ENCODE data around the gene KCNIP4. TPM values are rescaled to one million over a fixed set of nuclear protein-coding genes. Genes with fewer than 3 reads are reported as not detected.

KCNIP4 gene
- total and polyA plus RNA-seq, 2 experiments from 2014 or later: 0.69 to 1.00 TPM

DNA sequence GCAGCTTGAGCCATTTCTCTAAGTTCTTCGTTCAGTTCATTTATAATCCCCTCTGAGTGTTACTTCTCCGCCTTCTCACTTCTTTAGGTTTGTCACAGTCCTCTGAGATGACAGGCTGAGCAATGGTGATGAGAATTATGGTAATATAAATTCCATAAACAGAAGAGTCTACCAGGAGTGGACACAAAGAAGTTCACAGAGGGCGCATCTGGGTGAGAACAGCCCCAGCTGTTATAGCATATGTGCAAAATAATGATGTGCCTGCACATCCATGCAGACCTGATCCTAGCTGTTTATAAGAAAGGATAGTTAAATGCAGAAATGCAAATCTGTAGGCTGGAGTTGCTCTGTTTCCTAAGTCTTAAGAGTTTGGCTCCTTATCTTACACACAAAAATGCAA is 377.5 kb downstream of the KCNIP4 start:
- Histone ChIP-seq H3K4me1 (ENCODE audit: insufficient read depth) (no peaks in the 10 kb centered on the region), H3K36me3 (replicated peaks; ENCODE audit: insufficient read depth, low read depth) (no peaks in the 10 kb centered on the region), H3K4me2 (no peak overlapping the region), H3K9me2 (replicated peaks; ENCODE audit: insufficient read depth) (no peaks in the 10 kb centered on the region), H3K9me3 (ENCODE audit: low read depth) (no peaks in the 10 kb centered on the region), H3K4me3 (no peak overlapping the region), H2AFZ (no peak overlapping the region), H3K79me2 (no peaks in the 10 kb centered on the region), H3K27ac (no peak overlapping the region), H4K20me1 (ENCODE audit: insufficient read depth, poor library complexity, severe bottlenecking) (no peaks in the 10 kb centered on the region), H3K27me3 (no peaks in the 10 kb centered on the region)
- WGBS (ENCODE audit: low lambda C conversion rate, missing lambda C conversion rate): 97% methylated on average over 3 of the region's 3 CpGs
- no peak for DNase-seq (ENCODE audit: low spot score)
- TF ChIP-seq, protein P1, sequence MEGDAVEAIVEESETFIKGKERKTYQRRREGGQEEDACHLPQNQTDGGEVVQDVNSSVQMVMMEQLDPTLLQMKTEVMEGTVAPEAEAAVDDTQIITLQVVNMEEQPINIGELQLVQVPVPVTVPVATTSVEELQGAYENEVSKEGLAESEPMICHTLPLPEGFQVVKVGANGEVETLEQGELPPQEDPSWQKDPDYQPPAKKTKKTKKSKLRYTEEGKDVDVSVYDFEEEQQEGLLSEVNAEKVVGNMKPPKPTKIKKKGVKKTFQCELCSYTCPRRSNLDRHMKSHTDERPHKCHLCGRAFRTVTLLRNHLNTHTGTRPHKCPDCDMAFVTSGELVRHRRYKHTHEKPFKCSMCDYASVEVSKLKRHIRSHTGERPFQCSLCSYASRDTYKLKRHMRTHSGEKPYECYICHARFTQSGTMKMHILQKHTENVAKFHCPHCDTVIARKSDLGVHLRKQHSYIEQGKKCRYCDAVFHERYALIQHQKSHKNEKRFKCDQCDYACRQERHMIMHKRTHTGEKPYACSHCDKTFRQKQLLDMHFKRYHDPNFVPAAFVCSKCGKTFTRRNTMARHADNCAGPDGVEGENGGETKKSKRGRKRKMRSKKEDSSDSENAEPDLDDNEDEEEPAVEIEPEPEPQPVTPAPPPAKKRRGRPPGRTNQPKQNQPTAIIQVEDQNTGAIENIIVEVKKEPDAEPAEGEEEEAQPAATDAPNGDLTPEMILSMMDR (IDR thresholded peaks at IDR 0.05; ENCODE audit: poor library complexity): no peak
- TF ChIP-seq EZH2phosphoT487 (IDR thresholded peaks at IDR 0.05; ENCODE audit: low read depth, severe bottlenecking, unreplicated experiment) (no peak), EZH2 (IDR thresholded peaks at IDR 0.05; ENCODE audit: borderline replicate concordance) (no peak)

DNA sequence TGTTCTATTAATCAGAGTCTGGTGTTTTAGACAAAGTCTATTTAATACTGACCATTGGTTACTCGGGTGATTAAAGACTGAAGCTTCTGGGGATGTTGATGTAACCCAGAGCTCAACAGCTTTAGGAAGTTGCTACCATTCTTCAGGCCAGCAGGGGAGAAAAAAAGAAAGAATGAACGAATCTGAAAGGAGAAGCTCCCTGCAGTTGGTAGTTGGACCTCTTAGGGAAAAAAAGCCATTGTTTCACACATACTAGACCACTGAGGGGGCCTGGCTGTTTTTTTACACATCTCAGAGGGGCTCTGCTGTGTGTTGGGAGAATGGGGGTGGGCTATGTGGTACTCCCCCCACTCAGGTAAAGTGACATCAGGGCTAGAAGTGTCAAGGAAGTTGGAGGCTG is 378.9 kb downstream of the KCNIP4 start:
- Histone ChIP-seq H3K4me1 (ENCODE audit: insufficient read depth) (no peaks in the 10 kb centered on the region), H3K4me2 (no peak overlapping the region), H4K20me1 (ENCODE audit: insufficient read depth, poor library complexity, severe bottlenecking) (no peaks in the 10 kb centered on the region), H3K27me3 (no peaks in the 10 kb centered on the region), H3K36me3 (replicated peaks; ENCODE audit: insufficient read depth, low read depth) (no peaks in the 10 kb centered on the region), H3K4me3 (no peak overlapping the region), H3K9me3 (ENCODE audit: low read depth) (no peaks in the 10 kb centered on the region), H3K27ac (no peak overlapping the region), H3K79me2 (no peaks in the 10 kb centered on the region), H2AFZ (no peak overlapping the region), H3K9me2 (replicated peaks; ENCODE audit: insufficient read depth) (no peaks in the 10 kb centered on the region)
- DNase-seq (ENCODE audit: low spot score): no peak
- TF ChIP-seq EZH2phosphoT487 (IDR thresholded peaks at IDR 0.05; ENCODE audit: low read depth, severe bottlenecking, unreplicated experiment) (no peak), EZH2 (IDR thresholded peaks at IDR 0.05; ENCODE audit: borderline replicate concordance) (no peak)
- TF ChIP-seq, protein P1 (IDR thresholded peaks at IDR 0.05; ENCODE audit: poor library complexity): no peak
- WGBS (ENCODE audit: low lambda C conversion rate, missing lambda C conversion rate): 46% methylated on average over 2 of the region's 2 CpGs

DNA sequence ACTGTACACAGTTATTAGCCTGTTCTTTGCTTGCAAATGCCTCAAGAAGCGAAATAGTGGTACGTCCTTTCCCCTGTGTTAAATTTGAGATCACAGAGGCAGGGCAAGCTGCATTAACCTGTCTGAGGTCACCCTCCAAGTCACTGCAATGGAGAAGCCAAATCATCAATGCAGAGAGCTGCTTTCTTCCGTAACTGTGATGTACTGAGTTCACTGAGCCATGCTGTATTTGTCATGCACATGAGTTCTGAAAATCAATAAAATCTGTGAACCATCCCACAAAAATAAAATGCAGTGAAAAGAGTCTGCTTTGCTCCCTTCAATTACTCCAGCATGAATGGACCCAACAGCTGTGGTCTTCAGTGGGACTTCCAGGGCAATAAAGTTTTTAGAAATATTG is 393.5 kb downstream of the KCNIP4 start:
- H3K4me1 ChIP-seq (ENCODE audit: insufficient read depth): peaks cover 6% of the 10 kb centered on the region
- no peaks in the 10 kb centered on the region for H3K9me3 ChIP-seq (ENCODE audit: low read depth)
- no peak overlapping the region for H3K4me3 ChIP-seq
- no peak overlapping the region for H3K27ac ChIP-seq
- H3K79me2 ChIP-seq: no peaks in the 10 kb centered on the region
- no peaks in the 10 kb centered on the region for H4K20me1 ChIP-seq (ENCODE audit: insufficient read depth, poor library complexity, severe bottlenecking)
- no peak for TF ChIP-seq EZH2phosphoT487 (IDR thresholded peaks at IDR 0.05; ENCODE audit: low read depth, severe bottlenecking, unreplicated experiment)
- TF ChIP-seq, protein P1 (IDR thresholded peaks at IDR 0.05; ENCODE audit: poor library complexity): no peak
- TF ChIP-seq EZH2 (IDR thresholded peaks at IDR 0.05; ENCODE audit: borderline replicate concordance): no peak
- H3K27me3 ChIP-seq: no peaks in the 10 kb centered on the region
- H2AFZ ChIP-seq: no peak overlapping the region
- H3K36me3 ChIP-seq (replicated peaks; ENCODE audit: insufficient read depth, low read depth): no peaks in the 10 kb centered on the region
- WGBS (ENCODE audit: low lambda C conversion rate, missing lambda C conversion rate): 64% methylated on average over 3 of the region's 3 CpGs
- no peak for DNase-seq (ENCODE audit: low spot score)
- no peak overlapping the region for H3K4me2 ChIP-seq
- H3K9me2 ChIP-seq (replicated peaks; ENCODE audit: insufficient read depth): no peaks in the 10 kb centered on the region

DNA sequence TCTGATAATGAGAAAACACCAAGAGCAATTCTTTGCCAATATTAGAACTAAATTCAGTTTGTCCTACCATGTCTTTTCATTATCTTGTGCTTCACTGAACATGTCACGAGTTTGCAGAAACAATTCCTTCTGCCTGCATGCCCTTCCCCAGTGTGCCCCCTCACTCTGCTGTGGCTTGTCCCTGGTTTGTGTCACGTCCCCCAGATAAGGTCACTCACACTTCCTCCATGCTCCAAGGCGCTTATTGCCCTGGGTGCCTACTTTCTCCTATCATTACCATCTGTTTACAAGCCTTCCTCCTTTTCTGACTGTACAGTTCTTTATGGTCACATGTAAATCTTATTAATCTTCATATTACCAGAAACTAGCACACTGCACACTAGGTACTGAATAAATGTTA is 394.1 kb downstream of the KCNIP4 start:
- H3K27ac ChIP-seq: no peak overlapping the region
- no peak overlapping the region for H3K4me3 ChIP-seq
- H3K4me1 ChIP-seq (ENCODE audit: insufficient read depth): peaks cover 6% of the 10 kb centered on the region
- H3K9me3 ChIP-seq (ENCODE audit: low read depth): no peaks in the 10 kb centered on the region
- H3K27me3 ChIP-seq: no peaks in the 10 kb centered on the region
- no peak for DNase-seq (ENCODE audit: low spot score)
- no peaks in the 10 kb centered on the region for H3K36me3 ChIP-seq (replicated peaks; ENCODE audit: insufficient read depth, low read depth)
- no peak overlapping the region for H3K4me2 ChIP-seq
- no peaks in the 10 kb centered on the region for H3K9me2 ChIP-seq (replicated peaks; ENCODE audit: insufficient read depth)
- H4K20me1 ChIP-seq (ENCODE audit: insufficient read depth, poor library complexity, severe bottlenecking): no peaks in the 10 kb centered on the region
- no peak overlapping the region for H2AFZ ChIP-seq
- TF ChIP-seq EZH2 (IDR thresholded peaks at IDR 0.05; ENCODE audit: borderline replicate concordance): no peak
- TF ChIP-seq EZH2phosphoT487 (IDR thresholded peaks at IDR 0.05; ENCODE audit: low read depth, severe bottlenecking, unreplicated experiment): no peak
- H3K79me2 ChIP-seq: no peaks in the 10 kb centered on the region
- WGBS (ENCODE audit: low lambda C conversion rate, missing lambda C conversion rate): 41% methylated on average over 3 of the region's 3 CpGs

All from hepatocyte (in vitro differentiated cells).